K562 (cell line): ENCODE data around the gene MCU. TPM values are rescaled to one million over a fixed set of nuclear protein-coding genes. Genes with fewer than 3 reads are reported as not detected.

ENCODE experiments used
- HBP1 ChIP-seq: fragments of 450-650 bp; formaldehyde crosslinking; IDR thresholded peaks from 2 replicates; pipeline ENCODE4 v1.4.0; 2022; ENCODE audit warnings: missing genetic modification characterization
- HMBOX1 ChIP-seq: sonication (generic); IDR thresholded peaks from 2 replicates; pipeline ENCODE4 v1.6.1; 2016
- HNRNPLL ChIP-seq: fragments of 200-400 bp; formaldehyde crosslinking; IDR thresholded peaks from 2 replicates; pipeline ENCODE4 v1.6.1; 2017; ENCODE audit warnings: low read length, low read depth, mild to moderate bottlenecking; ENCODE audit not compliant: poor library complexity, severe bottlenecking
- NKRF ChIP-seq: fragments of 450-650 bp; IDR thresholded peaks from 2 replicates; pipeline ENCODE4 v1.6.1; 2016; ENCODE audit warnings: borderline replicate concordance
- RCOR1 ChIP-seq, 2 experiments: IDR thresholded peaks; 2 replicates each; pipeline ENCODE4 v1.6.1; 2012; ENCODE audit warnings: low read depth in 2 of 2, low read length in 2 of 2, borderline replicate concordance in 1 of 2, improper control_type of control experiment in 1 of 2
- SMAD2 ChIP-seq: fragments of 150-350 bp; IDR thresholded peaks from 2 replicates; pipeline ENCODE4 v1.6.1; 2014; ENCODE audit warnings: low read depth, mild to moderate bottlenecking, low read length
- XRCC4 ChIP-seq: IDR thresholded peaks from one replicate; pipeline ENCODE4 v1.6.1; 2011; ENCODE audit not compliant: insufficient read depth, insufficient read length; ENCODE audit errors: extremely low read depth
- polyA plus RNA-seq, 8 experiments: library from polyadenylated mRNA; depleted of rRNA in 4 of 8; stranded (reverse) in 5 of 8; unstranded in 3 of 8; fragments of >200 nt; fragmentation: Nextera tagmentation in 2 of 8; fragmentation: Illumina TruSeq in 1 of 8; extraction: Ambion mirVana in 2 of 8; extraction: Trizol in 1 of 8; gene quantifications; 2 replicates each; pipeline versions ENCODE4 v1.2.1 to v1.2.3, GENCODE V29; 2011 to 2014; ENCODE audit warnings: inconsistent platforms in 1 of 8, missing spikeins in 1 of 8
- total RNA-seq, 7 experiments: library from RNA; depleted of rRNA in 6 of 7; stranded (reverse); fragments of >200 nt in 6 of 7; fragmentation: Illumina TruSeq in 2 of 7; extraction: Trizol in 2 of 7; gene quantifications; 2 replicates each; pipeline versions ENCODE4 v1.2.1 to v1.2.3, GENCODE V29; 2011 to 2021; ENCODE audit warnings: low replicate concordance in 1 of 7

Gene MCU
- total and polyA plus RNA-seq, 9 of the 15 experiments (the other 6 are each of a cell fraction or from before 2014, with no cell fraction given), result 8.2 to 88.8 (median 21.3) TPM

- TF ChIP-seq HMBOX1, result no peak
- TF ChIP-seq NKRF, result no peak
- TF ChIP-seq XRCC4, result no peak
- TF ChIP-seq HNRNPLL, result no peak
- no peak for TF ChIP-seq HBP1 (CRISPR knock-in tag)
- no peak for TF ChIP-seq SMAD2
- TF ChIP-seq RCOR1 (IDR thresholded peaks at IDR 0.05; ENCODE audit: borderline replicate concordance in 1 of 2, low read depth in 2 of 2, low read length in 2 of 2), result no peak
Measured at GRCh38 chr10:72712136-72712535, 20.2 kb downstream of the MCU start (continued).
